BJ (cell line): Measurements from ENCODE around the gene RAB43. TPM values are rescaled to one million over a fixed set of nuclear protein-coding genes. Genes with fewer than 3 reads are reported as not detected.
"Not testable (repeated sequence)": the region's sequence is repeated elsewhere in the genome, so short reads cannot be mapped to it uniquely, and the experiment has no call there.

Source experiments
- CTCF ChIA-PET: fragments of 350-600 bp; formaldehyde crosslinking; extraction: SDS; loops from one replicate; lab custom pipeline; 2021; ENCODE audit warnings: antibody characterized with exemption, inconsistent platforms; lab: Yijun Ruan, JAX
- POLR2A ChIA-PET: fragments of 300-600 bp; sonication (Branson Sonifier 250); formaldehyde crosslinking; extraction: SDS; loops from one replicate; lab custom pipeline; 2021; ENCODE audit warnings: antibody characterized with exemption; lab: Charles Lee
- DNase-seq: peaks from one replicate; pipeline ENCODE4 v3.0.0-alpha.2; 2011; ENCODE audit warnings: low read depth
- H3K27me3 ChIP-seq: 2 replicates; pipeline ENCODE4 v1.6.0; 2011; ENCODE audit warnings: low read length; ENCODE audit not compliant: control insufficient read depth, insufficient read depth
- H3K36me3 ChIP-seq: 2 replicates; pipeline ENCODE4 v1.5.1; 2011; ENCODE audit warnings: low read length; ENCODE audit not compliant: control insufficient read depth, insufficient read depth
- H3K4me3 ChIP-seq: 2 replicates; pipeline ENCODE4 v1.5.1; 2011; ENCODE audit warnings: low read depth, mild to moderate bottlenecking, control low read depth, low read length
- CTCF ChIP-seq: IDR thresholded peaks from 2 replicates; pipeline ENCODE4 v1.5.1; 2011; ENCODE audit warnings: low read depth, mild to moderate bottlenecking, control low read depth, inconsistent platforms, low read length, moderate library complexity; ENCODE audit not compliant: insufficient read depth
- polyA minus RNA-seq: library from RNA; depleted of rRNA, polyadenylated mRNA; stranded (reverse); fragments of >200 nt; gene quantifications from 2 replicates; pipeline ENCODE4 v1.2.3, GENCODE V29; 2011; rRNA and poly(A)+ RNA removed
- polyA plus RNA-seq: library from polyadenylated mRNA; depleted of rRNA; stranded (reverse); fragments of >200 nt; gene quantifications from 2 replicates; pipeline ENCODE4 v1.2.3, GENCODE V29; 2011; rRNA removed

The RAB43 gene
- 7.1 and 16.1 TPM in 2 replicates for polyA plus RNA-seq
- polyA minus RNA-seq: 6.0 and 6.8 TPM in 2 replicates

GRCh38 chr3:129121792-129122411 lies at the start of gene RAB43:
TSS of gene RAB43 (minus strand) at chr3:129121804. CDS start at chr3:129121489, 315 bp downstream.
- DNase-seq: no peak
- TF ChIP-seq CTCF: no peak
- ChIA-PET POLR2A (interaction anchor here (0.5 to 0.6 kb wide), 2 partner anchors 66 to 123 kb away, joined by 4 to 5 read pairs; no protein-coding TSS in a partner anchor), CTCF (interaction anchor here (0.6 to 2.1 kb wide), 4 partner anchors 23 to 152 kb away, joined by 3 to 8 read pairs (median 4); no protein-coding TSS in a partner anchor)
- H3K4me3 ChIP-seq: peak within 1 kb of the TSS; percentile 69
- no peaks in the 10 kb centered on the region for H3K27me3 ChIP-seq
- peaks cover 6% of the 10 kb centered on the region for H3K36me3 ChIP-seq

GRCh38 chr3:129166579-129167332 lies 45.2 kb upstream of the RAB43 start:
- ChIA-PET POLR2A (no interaction called here), CTCF (interaction anchor here (0.8 to 4.3 kb wide), 4 partner anchors 13 to 113 kb away, joined by 3 to 22 read pairs (median 4); no protein-coding TSS in a partner anchor)
- no peak for DNase-seq
- H3K27me3 ChIP-seq: no peaks in the 10 kb centered on the region
- H3K4me3 ChIP-seq: no peak overlapping the region
- peaks cover 14% of the 10 kb centered on the region for H3K36me3 ChIP-seq
- TF ChIP-seq CTCF: no peak

GRCh38 chr3:129165594-129165993 lies 44.0 kb upstream of the RAB43 start:
- H3K27me3 ChIP-seq, POLR2A ChIA-PET, DNase-seq, H3K4me3 ChIP-seq: not testable (repeated sequence)
- H3K36me3 ChIP-seq: peaks cover 11% of the 10 kb centered on the region
- CTCF ChIA-PET: interaction anchor here (1.3 to 4.3 kb wide), 2 partner anchors 47 to 80 kb away, joined by 3 to 22 read pairs; no protein-coding TSS in a partner anchor

- Histone ChIP-seq H3K36me3 (peaks cover 9% of the 10 kb centered on the region), H3K4me3 (no peak overlapping the region), H3K27me3 (no peaks in the 10 kb centered on the region)
- no peak for TF ChIP-seq CTCF
- POLR2A ChIA-PET: no interaction called here
- CTCF ChIA-PET: interaction anchor here (1.1 to 4.3 kb wide), 2 partner anchors 81 to 82 kb away, joined by 5 to 22 read pairs; no protein-coding TSS in a partner anchor
- no peak for DNase-seq
Measured at GRCh38 chr3:129164500-129164899, 42.9 kb upstream of the RAB43 start.

GRCh38 chr3:129162729-129163579 lies 41.4 kb upstream of the RAB43 start:
- POLR2A ChIA-PET: no interaction called here
- peak; percentile 27; the same call in 1 of the 2 replicates for TF ChIP-seq CTCF
- Histone ChIP-seq H3K36me3 (peaks cover 12% of the 10 kb centered on the region), H3K4me3 (no peak overlapping the region), H3K27me3 (no peaks in the 10 kb centered on the region)
- DNase-seq: no peak
- CTCF ChIA-PET: interaction anchor here (0.6 to 2.1 kb wide), 10 partner anchors 17 to 193 kb away, joined by 4 to 35 read pairs (median 5); partner anchors contain the start of gene COPG1
